ENCODE data around the gene USP10.

DNA sequence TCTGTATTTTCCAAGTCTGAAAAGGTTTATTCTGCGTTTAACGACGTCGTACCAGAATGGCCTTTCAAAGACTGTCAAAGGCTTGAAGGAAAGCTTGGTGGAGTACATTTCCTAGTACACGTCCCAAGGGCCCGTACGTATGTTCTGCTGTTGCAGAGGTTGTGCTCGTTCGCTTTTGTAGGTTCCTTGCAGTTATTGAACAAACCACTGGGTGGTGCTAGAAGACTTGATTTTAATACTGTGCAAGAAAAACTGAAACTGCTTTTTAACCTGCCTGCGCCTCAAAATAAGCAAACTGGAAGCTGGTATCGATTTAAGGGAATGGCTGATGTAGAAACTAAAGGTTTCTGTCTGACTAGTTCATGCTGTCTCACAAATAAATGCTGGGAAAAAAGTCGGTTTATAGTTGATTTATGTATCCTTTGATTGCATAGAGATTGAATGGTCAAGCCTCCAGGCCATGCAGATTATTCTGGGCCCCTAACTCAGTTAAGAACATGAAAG lies 54.6 kb downstream of the USP10 start:
- TF ChIP-seq ZBTB17 (tag by site-specific recombination; IDR thresholded peaks at IDR 0.05), result no peak
- TF ChIP-seq ZNF121 (tag by site-specific recombination; IDR thresholded peaks at IDR 0.05), result no peak
- no peak for TF ChIP-seq ZSCAN30 (tag by site-specific recombination; IDR thresholded peaks at IDR 0.05)

All from HEK293 (cell line).